ENCODE data around the gene KAT6B.
"Not testable (repeated sequence)": the region's sequence is repeated elsewhere in the genome, so short reads cannot be mapped to it uniquely, and the experiment has no call there.

The KAT6B gene

GRCh38 chr10:74873803-74874454 lies 47.5 kb downstream of the KAT6B start:
- H3K27me3 Mint-ChIP-seq (ENCODE audit: low read depth, poor library complexity) = peaks cover 6% of the 10 kb centered on the region
- DNase-seq = no peak
- no peaks in the 10 kb centered on the region for H3K36me3 Mint-ChIP-seq (ENCODE audit: low read depth)
- no peaks in the 10 kb centered on the region for H3K9me3 Mint-ChIP-seq
- H3K4me1 Mint-ChIP-seq = peaks cover 36% of the 10 kb centered on the region
- H3K27ac Mint-ChIP-seq = no peak overlapping the region
- no peak for TF ChIP-seq CTCF (IDR thresholded peaks at IDR 0.05)
- no peak overlapping the region for H3K4me3 Mint-ChIP-seq

- no peak overlapping the region for H3K4me3 Mint-ChIP-seq
- H3K27ac Mint-ChIP-seq = no peak overlapping the region
- TF ChIP-seq CTCF (IDR thresholded peaks at IDR 0.05) = no peak
- peaks cover 2% of the 10 kb centered on the region for H3K36me3 Mint-ChIP-seq (ENCODE audit: low read depth)
- H3K27me3 Mint-ChIP-seq (ENCODE audit: low read depth, poor library complexity) = peaks cover 6% of the 10 kb centered on the region
- H3K9me3 Mint-ChIP-seq = no peaks in the 10 kb centered on the region
- no peak for DNase-seq
- H3K4me1 Mint-ChIP-seq = peaks cover 36% of the 10 kb centered on the region
These were observed 48.2 kb downstream of the KAT6B start for GRCh38 chr10:74874649-74875048.

GRCh38 chr10:74875068-74875467 lies 48.7 kb downstream of the KAT6B start:
- DNase-seq = no peak
- peak overlapping the region; percentile 66 for H3K27ac Mint-ChIP-seq
- H3K36me3 Mint-ChIP-seq (ENCODE audit: low read depth) = peaks cover 6% of the 10 kb centered on the region
- H3K9me3 Mint-ChIP-seq = no peaks in the 10 kb centered on the region
- peaks cover 6% of the 10 kb centered on the region for H3K27me3 Mint-ChIP-seq (ENCODE audit: low read depth, poor library complexity)
- TF ChIP-seq CTCF (IDR thresholded peaks at IDR 0.05) = no peak
- H3K4me1 Mint-ChIP-seq = peaks cover 36% of the 10 kb centered on the region
- no peak overlapping the region for H3K4me3 Mint-ChIP-seq

GRCh38 chr10:74875966-74876365 lies 49.6 kb downstream of the KAT6B start:
- Mint-ChIP-seq H3K9me3 (no peaks in the 10 kb centered on the region), H3K36me3 (ENCODE audit: low read depth) (peaks cover 14% of the 10 kb centered on the region), H3K4me1 (peaks cover 36% of the 10 kb centered on the region), H3K27me3 (ENCODE audit: low read depth, poor library complexity) (peaks cover 6% of the 10 kb centered on the region), H3K4me3 (no peak overlapping the region), H3K27ac (peak overlapping the region; percentile 66)
- no peak for DNase-seq
- TF ChIP-seq CTCF (IDR thresholded peaks at IDR 0.05) = no peak

- Mint-ChIP-seq H3K4me1 (peaks cover 36% of the 10 kb centered on the region), H3K36me3 (ENCODE audit: low read depth) (peaks cover 18% of the 10 kb centered on the region), H3K27ac (peak overlapping the region; percentile 25)
- H3K4me3 Mint-ChIP-seq; H3K27me3 Mint-ChIP-seq (ENCODE audit: low read depth, poor library complexity); DNase-seq; H3K9me3 Mint-ChIP-seq: not testable (repeated sequence)
These were observed 50.7 kb downstream of the KAT6B start for GRCh38 chr10:74877054-74877453.

- peaks cover 2% of the 10 kb centered on the region for H3K27me3 Mint-ChIP-seq (ENCODE audit: low read depth, poor library complexity)
- no peaks in the 10 kb centered on the region for H3K9me3 Mint-ChIP-seq
- H3K27ac Mint-ChIP-seq = no peak overlapping the region
- no peak overlapping the region for H3K4me3 Mint-ChIP-seq
- peaks cover 36% of the 10 kb centered on the region for H3K4me1 Mint-ChIP-seq
- peaks cover 18% of the 10 kb centered on the region for H3K36me3 Mint-ChIP-seq (ENCODE audit: low read depth)
- no peak for DNase-seq
- no peak for TF ChIP-seq CTCF (IDR thresholded peaks at IDR 0.05)
These were observed 51.5 kb downstream of the KAT6B start for GRCh38 chr10:74877898-74878297.
